GM21360 (cell line): ENCODE data around the gene ZFAND2B.

Experiments used
- ATAC-seq: cut with Tn5 transposase; IDR thresholded peaks from one replicate; pipeline ENCODE4 v1.9.1; 2021; ENCODE audit warnings: mild to moderate bottlenecking, moderate library complexity; ENCODE audit not compliant: unreplicated experiment

The ZFAND2B gene, protein sequence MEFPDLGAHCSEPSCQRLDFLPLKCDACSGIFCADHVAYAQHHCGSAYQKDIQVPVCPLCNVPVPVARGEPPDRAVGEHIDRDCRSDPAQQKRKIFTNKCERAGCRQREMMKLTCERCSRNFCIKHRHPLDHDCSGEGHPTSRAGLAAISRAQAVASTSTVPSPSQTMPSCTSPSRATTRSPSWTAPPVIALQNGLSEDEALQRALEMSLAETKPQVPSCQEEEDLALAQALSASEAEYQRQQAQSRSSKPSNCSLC

GRCh38 chr2:219206328-219207133 lies at the start of gene ZFAND2B:
Gene ZFAND2B, plus strand, starts transcription at chr2:219206782. Its CDS starts 206 bp downstream, at chr2:219206988.
- ATAC-seq = peak; percentile 95

GRCh38 chr2:219157396-219157795 lies 49.2 kb upstream of the ZFAND2B start:
- ATAC-seq = no peak

DNA sequence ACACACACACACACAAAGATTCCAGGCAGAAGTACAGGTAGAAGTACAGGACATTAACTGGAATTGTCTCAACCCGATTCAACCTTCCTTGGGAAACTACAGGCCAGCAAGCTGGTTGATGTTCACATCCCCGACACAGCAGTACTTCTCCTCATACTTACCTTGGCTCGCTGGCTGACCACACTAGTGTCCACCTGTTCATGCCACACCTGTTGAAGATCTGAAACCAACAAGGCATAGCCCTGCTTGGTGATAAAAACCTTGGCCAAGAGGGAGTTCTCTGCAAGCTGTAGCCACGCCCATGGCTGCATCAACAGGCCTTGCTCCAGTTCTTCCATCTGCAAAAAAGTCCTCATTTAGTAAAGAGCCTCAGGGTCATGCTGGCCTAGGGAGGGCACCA lies 48.6 kb upstream of the ZFAND2B start:
- no peak for ATAC-seq

GRCh38 chr2:219158586-219158985 lies 48.0 kb upstream of the ZFAND2B start:
- no peak for ATAC-seq

DNA sequence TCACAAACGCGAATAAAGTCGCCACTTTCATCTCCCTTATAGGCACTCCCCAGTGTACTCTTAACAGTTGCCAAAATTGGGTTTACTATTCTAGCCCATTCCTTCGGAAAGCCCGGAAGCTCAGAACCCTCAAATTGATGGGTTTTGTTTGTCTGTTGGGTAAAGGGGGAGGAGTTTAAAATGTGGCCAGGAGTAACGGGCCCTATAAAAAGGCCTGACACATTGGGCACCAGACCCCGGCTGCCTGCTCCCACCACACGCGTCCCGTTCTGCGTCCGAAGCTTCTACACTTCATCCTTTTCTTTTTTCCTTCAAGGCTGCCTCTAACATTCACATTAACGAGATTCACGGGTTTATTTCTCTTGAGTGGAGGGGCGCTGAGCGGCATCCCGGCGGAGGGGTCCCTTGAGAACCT lies 46.8 kb upstream of the ZFAND2B start:
- no peak for ATAC-seq

DNA sequence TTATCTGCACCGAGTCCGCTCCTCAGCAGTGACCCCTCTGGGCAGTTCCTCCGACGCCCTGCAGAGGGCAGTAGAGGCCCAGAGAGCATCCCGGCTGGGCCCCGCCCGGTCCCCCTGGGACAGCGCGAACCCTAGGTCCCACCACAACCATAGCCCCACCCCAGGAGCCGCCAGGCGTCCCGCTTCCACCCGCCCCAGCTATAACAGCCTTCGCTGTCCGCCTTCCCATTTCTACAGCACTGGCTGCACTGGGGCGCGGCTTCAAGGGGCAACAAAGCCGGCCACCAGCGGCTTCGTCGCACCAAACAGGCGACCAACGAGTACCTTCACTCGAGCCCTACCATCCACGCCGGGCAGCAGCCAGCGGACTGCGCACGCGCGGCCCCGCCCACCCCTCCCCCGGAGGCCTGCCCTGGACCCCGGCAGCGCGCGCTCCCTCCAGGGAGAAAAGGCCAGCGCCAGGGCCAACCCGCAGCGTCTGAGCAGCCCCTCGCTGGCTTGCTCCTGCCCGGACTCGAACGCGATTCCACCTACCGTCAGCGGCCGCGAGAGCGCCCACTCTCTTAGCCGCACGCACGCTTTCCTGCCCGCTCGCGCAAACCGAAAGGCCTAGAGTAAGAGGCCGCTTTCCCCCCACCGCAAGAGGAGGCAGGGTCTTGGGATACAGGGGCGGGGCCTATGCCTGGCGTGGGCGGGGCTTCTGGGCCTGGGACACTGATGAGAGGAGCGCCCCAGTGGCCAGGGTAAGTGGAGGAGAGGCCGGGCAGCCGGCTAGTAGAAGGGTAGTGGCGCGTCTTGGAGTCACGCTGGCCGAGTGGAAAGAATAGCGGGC lies 46.2 kb upstream of the ZFAND2B start, which contains the start of gene NHEJ1:
Gene NHEJ1, minus strand, starts transcription at position 630 of the 832 bp plus-strand sequence. CDS start 2,453 bp downstream, outside the sequence.
- peak; percentile 83 for ATAC-seq

GRCh38 chr2:219161097-219161496 lies 45.5 kb upstream of the ZFAND2B start:
- ATAC-seq = no peak

GRCh38 chr2:219163156-219163555 lies 43.4 kb upstream of the ZFAND2B start:
- ATAC-seq = no peak

DNA sequence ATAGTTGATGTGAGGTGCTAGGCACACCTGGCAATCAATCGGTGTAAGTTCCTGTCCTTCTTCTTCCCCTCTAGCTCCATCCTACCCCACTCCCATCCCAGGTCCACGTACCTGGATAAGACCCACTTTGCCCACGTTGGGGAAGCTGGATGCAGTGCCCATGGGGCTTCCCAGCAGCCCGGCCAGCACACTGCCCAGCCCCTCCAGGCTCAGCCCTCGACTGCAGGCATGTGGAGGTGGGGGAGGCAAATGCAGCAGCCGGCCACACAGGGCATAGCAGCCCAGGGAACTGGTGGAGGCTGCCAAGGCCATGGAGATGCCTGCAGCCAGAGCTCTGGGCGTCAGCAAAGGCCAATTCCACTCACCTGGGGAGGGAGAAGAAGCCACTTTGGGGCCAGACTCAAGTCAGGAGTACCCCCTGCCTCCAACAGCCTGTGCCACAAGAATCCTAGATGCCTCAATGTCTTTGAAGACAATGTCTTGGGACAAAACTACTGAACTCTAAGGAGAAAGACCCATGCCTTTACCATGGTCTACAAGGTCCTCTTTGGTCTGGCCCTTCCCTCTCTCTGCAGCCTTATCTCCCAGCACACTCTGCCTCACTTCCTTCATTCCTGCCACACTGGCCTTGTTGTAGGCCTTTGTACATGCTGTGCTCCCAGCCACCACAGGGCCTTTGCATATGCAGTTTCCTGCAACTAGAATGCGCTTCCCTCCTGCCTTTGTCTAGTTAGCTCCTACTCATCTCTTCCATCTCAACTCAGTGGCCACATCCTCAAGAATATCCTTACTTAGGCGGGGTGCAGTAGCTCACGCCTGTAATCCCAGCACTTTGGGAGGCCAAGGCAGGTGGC lies 41.3 kb upstream of the ZFAND2B start:
- ATAC-seq = no peak

DNA sequence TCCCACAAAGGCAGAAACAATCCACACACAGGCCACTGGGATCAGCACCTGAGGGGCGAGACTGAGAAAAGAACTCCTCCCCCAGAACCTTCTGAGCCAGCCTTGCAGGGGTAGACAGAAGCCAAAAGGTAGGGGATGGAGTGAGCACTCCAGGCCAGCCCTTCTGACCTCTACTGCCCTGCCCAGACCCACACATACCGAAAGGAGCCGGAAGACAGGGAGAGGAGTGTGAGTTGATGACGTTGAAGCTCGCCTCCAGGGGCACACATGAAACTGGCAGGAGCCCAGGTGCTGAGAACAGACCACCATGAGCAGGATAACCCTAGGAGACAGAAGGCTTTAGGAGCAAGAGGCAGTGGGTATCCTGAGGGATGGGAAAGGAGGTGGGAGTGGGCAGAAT lies 38.6 kb upstream of the ZFAND2B start:
- no peak for ATAC-seq

DNA sequence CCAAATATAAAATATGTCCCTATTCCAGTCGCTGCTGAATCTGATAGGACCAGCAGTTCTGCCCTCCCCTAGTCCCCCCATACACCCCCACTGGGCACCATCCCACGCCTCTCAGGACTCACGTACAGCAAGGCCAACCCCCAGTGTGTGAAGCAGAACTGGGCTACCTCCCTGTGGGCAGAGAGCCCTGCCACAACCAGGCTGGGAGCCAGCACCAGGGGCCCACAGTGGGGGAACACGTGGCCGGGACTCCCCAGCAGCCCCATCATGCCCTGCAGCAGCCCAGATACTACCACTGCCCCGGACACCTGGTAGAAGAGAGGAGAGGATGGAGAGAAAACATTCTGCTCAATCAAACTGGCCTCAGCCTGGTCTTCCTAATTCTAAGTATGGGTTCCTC lies 38.1 kb upstream of the ZFAND2B start:
- ATAC-seq = no peak

DNA sequence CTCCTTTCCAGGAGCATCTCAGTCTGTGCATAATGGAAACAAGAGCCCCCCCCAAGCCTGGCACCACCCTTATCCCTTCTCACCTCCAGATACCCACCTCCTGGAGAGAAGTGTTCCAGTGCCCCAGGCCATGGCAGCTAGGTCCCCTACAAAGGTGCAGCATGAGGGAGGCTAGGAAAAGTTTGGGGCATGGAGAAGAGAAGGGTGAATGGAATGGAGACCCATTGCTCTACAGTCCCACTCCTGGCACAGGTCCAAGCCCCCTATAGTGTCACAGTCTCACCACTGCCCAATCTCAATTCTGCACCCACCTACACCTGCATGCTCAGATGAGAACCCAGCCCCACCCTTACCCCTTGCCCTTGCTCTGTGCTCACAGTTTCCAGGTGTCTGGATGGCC lies 37.6 kb upstream of the ZFAND2B start:
- ATAC-seq = no peak

GRCh38 chr2:219169930-219170654 lies 36.5 kb upstream of the ZFAND2B start, which contains the start of gene SLC23A3:
Gene SLC23A3, minus strand, starts transcription at chr2:219170029. Its CDS starts 45 bp downstream, at chr2:219169984.
- no peak for ATAC-seq

DNA sequence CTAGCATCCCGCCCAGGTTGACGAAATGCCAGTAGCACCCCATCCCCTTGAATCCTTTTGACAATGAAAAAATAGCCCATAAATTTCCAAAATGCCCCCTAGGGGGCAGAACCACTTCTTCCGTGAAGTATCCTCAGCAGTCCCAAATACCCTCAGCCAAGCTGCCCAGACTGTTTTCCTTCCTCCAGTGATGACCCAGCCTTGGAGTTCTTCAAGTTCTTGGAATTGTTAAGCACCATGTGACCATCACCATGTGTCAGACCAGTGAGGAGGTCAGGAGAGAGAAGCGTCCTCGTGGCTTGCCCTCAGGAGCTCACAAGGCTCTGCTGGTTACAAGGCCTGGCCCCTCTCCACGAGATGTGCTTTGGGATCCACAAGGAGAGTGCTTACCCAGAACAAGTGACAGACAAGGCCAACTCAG lies 35.3 kb upstream of the ZFAND2B start:
- ATAC-seq = no peak

DNA sequence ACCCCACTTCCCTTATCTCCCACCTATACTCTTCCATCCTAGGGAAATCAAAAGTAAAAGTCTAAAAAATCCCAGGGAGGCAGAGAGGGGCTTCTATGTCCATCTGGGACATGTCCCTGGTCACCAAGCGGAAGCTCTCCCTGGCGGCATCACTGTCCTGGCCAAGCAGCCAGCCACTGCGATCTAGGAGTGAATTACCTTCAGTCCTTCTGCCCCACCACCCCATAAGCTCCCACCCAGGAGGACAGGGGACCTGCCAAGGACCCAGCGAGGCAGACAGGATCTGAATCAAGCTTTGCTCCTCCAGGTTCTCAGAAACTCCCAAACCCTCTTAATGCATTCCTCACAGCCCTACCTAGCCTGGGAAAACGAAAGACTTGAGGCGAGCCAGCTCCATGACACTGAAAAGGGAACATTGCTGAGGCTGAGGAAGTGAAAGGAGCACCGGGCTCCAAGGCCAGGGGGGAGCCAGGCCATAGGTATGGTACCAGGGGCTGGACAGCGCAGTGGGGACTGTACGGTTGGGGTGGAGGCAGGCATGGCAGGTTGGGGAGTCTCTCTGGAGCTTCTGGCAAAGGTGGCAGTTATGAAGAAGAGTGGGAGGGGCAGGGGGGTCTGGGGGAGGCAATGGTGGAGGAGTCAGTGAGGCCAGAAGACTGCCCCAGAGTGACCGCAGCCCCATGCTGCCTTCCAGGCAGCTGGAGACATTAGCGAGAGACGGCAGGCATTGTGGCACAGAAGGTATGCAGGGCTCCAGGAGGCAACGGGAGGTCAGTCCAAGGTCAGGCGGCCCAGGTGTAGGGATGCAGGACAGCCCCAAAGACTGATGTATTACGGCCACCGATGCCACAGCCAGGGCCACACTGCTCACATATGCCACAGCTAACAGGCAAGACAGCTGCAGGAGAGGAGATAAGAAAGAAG lies 34.1 kb upstream of the ZFAND2B start:
- ATAC-seq = no peak

DNA sequence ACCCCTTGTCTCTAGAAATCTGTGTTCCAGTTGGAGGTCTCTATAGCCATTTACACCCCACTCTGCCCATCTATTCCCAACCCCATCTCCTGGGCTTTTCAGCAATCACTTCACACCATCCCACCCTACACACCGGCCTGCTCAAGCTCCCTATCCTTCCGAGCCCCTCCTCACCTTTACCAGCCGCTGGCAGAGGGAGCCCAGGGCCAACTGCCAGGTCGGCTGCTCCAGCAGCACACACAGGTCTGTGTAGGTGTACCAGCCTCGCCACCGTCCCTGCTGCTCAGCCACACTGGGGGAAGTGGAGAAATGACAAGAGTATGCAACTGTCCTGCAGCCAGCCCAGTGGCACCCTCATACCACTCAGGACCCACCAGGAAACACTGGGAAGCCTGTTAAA lies 33.4 kb upstream of the ZFAND2B start:
- ATAC-seq = no peak

GRCh38 chr2:219174146-219174545 lies 32.4 kb upstream of the ZFAND2B start:
- ATAC-seq = no peak

DNA sequence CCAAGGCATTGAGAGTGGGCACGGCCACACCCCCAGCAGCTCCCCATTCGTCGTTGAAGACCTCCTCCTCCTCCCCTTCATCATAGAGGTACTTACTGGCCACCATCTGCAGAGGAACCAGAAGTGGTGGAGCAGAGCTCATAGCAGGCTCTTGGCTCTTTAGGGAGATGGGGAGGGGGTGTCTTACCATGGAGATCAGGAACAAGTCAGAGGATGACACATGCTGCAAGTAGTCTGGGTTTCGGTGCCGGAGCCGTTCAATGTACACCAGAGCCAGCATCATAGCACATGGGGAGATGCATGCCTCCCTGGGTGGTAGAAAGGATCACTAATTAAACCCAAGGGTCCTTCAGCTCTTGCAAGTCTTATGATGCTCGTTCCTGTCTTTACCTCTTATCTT lies 31.8 kb upstream of the ZFAND2B start:
- no peak for ATAC-seq

DNA sequence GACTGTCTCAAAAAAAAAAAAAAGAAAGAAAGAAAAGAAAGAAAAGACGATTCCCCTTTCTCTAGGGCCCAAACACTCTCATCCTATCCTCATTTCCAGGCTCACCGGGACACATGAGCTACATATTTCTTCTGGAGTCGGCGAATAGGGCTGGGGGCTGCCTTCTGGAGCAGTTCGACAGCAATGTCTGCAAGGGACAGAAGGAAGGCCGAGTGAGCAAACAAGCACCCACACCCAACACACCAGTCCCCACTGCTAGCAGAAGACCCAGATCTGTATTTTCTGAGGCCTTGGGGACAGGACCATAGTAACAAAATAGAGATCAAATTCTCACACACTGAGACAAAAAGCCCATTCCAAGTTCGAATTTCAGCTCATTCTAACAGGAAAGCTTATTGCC lies 31.1 kb upstream of the ZFAND2B start:
- ATAC-seq = no peak
